Left forelimb (tissue), 1 donor: ENCODE results near the gene LYRM4.
A peak's percentile ranks its signal among the peaks of the same experiment; 100 is the strongest.

Experiments used
- DNase-seq: peaks from one replicate; pipeline ENCODE4 v3.0.0-alpha.2; 2018; ENCODE audit warnings: low spot score

LYRM4 gene

GRCh38 chr6:5098501-5099270 lies 162.1 kb downstream of the LYRM4 start:
- DNase-seq = peak; percentile 45

- DNase-seq = no peak
Measured at GRCh38 chr6:5096482-5096881, 164.3 kb downstream of the LYRM4 start.

DNA sequence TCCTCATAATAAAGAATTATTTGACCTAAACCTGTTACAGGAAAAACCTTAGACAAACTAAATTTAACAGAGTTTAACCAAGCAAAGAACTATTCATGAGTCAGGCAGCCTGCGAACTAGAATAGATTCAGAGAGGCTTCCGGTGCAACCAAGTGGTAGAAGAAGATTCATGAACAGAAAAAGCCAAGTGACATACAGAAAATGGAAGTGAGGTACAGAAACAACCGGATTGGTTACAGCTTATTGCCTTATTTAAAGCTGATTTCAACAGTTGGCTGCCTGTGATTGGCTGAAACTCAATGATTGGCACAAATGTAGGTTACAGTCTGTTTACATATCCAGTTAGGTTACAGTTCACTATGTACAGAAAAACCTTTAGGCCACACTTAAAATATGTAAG lies 165.5 kb downstream of the LYRM4 start:
- no peak for DNase-seq

DNA sequence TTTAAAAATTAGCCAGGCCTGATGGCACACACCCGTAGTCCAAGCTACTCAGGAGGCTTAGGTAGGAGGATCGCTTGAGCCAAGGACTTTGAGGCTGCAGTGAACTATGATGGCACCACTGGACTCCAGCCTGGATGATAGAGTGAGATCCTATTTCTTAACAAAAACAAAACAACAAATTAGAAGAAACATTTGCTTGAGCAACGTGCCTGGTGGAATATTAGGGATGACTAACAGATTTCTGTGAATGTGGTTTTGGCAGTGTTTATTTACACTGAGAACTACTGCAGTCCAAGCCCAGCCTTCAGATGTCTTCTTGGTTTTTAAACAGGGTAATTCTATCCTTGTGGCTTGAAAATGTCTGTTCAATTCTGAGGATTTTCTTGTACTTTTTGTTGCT lies 166.4 kb downstream of the LYRM4 start:
- no peak for DNase-seq

DNA sequence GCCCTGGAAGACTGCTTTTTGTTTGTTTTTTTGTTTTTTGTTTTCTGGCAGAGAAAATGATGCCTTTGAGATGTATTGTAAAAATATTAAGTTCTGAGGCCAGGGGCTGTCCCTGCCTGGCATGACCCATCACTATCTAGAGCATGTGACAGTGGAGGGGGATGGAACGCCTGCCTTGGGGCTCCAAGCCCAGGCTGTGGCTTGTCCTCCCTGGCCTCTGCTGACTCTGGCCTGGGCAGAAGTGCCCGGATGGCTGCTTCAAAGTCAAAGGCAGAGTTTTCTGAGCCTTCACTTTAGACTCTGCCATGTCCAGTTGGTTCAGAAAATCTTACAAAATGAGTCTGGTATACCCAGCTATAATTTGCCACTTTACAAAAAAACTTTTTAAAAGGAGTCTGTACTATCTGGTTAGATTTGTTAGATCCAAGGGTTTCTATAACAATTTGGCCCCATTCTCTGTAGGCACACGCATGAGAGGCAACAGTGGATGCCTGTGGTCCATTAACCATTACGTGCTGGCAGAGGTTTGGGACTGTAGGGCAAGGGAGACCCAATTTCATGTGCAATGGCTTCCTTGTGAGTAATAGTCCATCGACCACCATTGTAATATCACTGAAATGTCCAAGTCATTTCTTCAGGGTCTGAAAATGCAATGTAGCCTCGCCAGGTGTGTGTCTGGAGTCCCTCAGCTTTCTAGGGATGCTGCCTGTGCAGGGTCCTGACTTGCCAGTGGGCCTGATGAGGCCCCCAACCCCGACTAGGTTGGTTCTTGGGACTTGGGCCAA lies 167.3 kb downstream of the LYRM4 start:
- no peak for DNase-seq

DNA sequence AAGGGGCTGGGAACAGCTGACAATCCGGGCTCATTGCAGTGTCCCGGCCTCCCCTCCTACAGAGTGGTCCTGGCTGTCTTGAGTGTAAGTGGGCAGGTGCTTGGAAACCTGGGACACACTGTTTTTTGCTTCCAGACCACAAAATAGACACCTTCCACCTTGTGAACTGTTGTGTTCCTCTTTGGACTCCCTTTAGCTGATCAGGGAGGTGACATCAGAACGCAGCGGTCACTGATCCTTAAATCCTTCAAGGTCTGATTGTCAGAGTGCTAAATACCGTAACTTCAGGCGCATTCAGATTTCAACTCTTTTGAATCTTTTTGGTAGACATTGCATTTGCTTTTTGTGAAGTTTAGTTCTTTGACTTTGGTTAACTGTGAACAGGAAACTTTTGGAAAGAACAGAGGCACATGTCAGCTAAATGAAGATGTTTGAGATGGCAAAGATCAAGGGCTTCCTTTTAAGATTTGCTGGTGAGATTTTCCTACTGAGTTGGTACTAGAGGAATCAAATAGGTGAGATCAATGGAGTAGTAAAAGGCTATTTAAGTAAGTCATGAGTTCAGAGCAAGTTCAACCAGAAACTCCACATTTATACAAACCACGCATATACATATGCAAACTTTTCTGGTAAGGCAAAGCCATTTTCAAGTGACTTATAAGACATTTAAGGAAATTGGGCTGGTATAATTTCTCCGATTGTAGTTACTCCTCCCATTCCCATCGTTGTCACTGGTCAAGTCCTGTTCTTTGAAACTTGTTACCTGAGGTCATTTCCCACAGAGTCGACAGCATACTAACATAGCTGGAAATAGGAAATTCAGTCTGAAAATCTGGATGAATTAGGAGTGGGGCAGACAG lies 169.3 kb downstream of the LYRM4 start:
- no peak for DNase-seq

DNA sequence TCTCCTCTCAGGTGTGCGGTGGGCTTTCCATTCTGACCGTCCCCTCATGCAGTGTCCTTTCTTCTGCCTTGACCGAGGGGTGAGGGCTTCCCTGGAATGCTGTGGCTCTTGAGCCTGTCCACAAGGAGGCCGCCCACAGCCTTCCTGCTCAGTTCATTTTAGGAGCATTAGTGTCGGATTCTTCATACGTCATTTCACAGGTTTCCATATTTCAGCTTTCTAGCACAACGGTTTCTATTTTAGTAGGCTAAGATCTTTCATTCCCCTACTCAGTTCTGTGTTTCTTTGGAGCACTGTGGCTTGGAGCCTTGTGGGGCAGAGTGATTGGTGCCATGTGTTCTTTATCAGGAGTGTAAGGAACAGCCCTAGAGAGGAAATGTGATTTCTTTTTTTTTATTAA lies 170.1 kb downstream of the LYRM4 start:
- no peak for DNase-seq

- no peak for DNase-seq
Measured at GRCh38 chr6:5089481-5090438, 171.0 kb downstream of the LYRM4 start.

GRCh38 chr6:5088780-5089179 lies 172.0 kb downstream of the LYRM4 start:
- DNase-seq = no peak

DNA sequence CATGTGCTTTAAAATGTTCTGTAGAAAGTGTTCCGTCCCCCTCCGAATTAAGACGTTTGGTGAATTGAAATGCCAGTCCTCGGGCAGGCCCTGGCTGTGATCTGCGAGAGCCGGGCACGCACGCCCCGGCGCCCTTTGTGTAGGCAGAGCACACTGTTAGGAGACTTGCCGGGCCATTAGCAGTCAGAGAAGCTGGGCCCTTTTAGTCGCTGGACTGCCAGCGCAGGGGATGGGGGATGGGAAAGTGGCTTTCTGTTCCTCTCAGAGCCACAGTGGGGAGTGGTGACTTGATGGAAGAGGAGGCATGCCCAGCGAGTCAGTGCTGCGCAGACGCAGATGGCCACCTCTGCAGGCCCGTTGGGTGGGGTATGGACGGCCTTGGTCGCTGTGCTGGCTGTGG lies 173.4 kb downstream of the LYRM4 start:
- no peak for DNase-seq

DNA sequence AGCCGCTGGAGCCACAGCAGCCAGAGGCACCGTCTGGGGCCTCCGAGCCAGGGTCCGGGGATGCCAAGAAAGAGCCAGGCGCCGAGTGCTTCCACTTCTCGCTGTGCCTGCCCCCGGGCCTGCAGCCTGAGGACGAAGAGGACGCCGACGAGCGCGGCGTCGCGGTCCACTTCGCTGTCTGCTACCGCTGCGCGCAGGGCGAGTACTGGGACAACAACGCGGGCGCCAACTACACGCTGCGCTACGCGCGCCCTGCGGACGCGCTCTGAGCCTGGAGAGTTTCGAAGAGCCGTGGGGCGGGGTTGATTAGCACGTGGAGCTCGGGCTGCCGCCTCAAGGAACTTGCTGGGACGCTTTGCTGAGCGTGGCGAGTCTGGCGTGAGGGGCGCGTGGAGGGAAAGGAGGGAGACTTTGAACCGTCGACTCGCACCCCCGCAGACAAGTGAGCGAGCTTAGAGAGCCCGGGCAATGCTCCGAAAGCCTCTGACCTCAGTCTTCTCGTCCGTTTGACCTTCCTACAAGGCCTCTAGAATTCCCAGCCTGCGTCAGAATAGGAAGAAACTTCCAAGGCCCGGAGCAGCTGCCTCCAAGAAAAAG lies 174.4 kb downstream of the LYRM4 start:
- DNase-seq = no peak

DNA sequence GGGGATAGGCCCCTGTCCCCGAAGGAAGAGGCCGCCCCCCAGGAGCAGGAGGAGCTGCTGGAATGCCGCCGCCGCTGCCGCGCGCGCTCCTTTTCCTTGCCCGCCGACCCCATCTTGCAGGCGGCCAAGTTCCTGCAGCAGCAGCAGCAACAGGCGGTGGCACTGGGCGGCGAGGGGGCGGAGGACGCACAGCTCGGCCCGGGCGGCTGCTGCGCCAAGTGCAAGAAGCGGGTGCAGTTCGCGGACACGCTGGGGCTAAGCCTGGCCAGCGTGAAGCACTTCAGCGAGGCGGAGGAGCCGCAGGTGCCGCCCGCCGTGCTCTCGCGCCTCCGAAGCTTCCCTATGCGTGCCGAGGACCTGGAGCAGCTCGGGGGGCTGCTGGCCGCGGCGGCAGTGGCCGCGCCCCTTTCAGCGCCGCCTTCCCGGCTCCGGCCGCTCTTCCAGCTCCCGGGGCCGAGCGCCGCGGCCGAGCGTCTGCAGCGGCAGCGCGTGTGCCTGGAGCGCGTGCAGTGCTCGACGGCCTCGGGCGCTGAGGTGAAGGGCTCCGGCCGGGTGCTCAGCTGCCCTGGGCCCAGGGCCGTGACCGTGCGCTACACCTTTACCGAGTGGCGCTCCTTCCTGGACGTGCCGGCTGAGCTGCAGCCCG lies 175.0 kb downstream of the LYRM4 start:
- DNase-seq = peak; percentile 75

DNA sequence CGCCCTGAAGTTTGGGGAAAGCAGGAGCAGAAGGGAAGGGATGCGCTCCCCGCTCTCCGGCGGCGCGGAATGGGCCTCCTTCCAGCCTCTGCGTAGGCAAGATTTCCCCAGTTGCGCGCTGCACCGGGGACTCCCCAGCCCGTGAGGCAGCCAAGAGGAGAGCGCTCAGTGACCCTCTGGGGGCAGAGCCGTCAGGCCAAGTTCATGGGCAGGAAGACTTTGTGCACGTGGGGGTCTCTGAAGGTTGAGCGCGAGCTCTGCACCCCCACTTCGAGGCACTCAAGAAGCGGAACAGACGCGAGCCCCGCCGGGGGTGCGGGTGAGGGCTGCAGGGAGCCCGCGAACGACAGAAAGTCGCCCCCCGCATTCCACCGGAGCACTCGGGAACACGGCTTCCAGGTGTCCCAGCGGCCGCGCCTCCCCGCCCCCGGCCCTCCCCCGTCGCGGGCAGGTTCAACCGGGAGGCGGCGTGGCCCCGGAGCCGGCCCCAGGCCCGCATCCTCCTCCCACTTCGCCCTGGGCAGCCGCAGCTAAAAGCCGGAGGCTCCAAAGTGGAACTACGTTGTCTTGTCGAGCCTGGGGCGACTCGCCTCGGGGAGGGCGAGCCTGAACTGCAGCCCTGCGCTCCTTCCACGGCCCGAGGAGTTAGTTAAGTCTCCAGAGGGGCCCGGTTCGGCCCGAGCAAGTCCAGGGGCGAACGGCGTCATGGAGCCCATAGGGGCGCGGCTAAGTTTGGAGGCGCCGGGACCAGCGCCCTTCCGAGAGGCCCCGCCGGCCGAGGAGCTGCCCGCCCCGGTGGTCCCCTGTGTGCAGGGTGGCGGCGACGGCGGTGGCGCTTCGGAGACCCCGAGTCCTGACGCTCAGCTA lies 175.7 kb downstream of the LYRM4 start, which contains the start of gene PPP1R3G:
Gene PPP1R3G, plus strand, starts transcription at position 561 of the 867 bp plus-strand sequence. Its CDS starts 145 bp downstream, at position 706.
- peak; percentile 81 for DNase-seq

DNA sequence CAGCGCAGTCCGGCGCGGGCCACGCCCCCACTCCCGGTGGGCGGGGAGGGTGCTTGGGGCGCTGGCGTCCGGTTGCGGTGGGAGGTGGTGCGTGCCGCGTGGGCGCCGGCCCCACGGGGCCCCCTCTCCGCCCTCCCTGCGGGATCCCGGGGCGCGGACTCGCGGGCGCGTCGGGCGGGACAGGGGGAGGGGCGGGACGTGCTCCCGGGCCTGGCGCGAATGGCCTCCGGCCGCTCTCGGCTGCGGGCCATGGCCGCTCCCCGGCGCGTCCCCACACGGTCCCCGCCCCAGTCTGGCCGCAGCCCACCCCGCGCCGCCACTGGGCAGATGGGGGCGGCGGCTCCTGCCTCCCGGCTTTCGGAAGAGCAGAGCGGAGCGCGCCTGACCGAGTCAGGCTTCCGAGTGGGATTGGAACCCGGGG lies 176.4 kb downstream of the LYRM4 start:
- DNase-seq = peak; percentile 81

- DNase-seq = no peak
Measured at GRCh38 chr6:5083813-5084359, 176.9 kb downstream of the LYRM4 start.

DNA sequence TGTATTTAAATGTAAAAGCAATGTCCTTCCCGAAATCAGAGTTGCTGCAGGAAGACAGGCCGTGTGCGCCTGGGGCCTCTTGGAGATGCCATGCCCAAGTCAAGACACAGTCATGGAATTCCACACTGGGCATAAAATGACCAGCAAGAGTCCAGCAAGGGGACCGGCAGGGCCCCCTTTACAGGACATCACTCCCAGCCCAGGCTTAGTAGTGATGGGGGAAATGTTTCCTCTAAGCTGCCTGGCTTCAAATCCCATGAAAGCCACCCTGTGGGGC lies 177.5 kb downstream of the LYRM4 start:
- no peak for DNase-seq

- no peak for DNase-seq
Measured at GRCh38 chr6:5082487-5083306, 178.1 kb downstream of the LYRM4 start.

GRCh38 chr6:5081955-5082354 lies 178.8 kb downstream of the LYRM4 start:
- DNase-seq = no peak
